Panc1 (cell line): Measurements from ENCODE around the gene MYCN.

ENCODE experiments used
- POLR2AphosphoS5 ChIP-seq: IDR thresholded peaks from 2 replicates; pipeline ENCODE4 v1.6.1; 2012; ENCODE audit warnings: mild to moderate bottlenecking, low read depth, low read length, moderate library complexity
- SIN3A ChIP-seq: IDR thresholded peaks from 2 replicates; pipeline ENCODE4 v1.6.1; 2012; ENCODE audit warnings: low read depth, mild to moderate bottlenecking, low read length, moderate library complexity, borderline replicate concordance; ENCODE audit not compliant: insufficient read depth
- TF ChIP-seq, protein P1 (sequence below): fragments of 450-650 bp; IDR thresholded peaks from 2 replicates; pipeline ENCODE4 v1.5.1; 2017; ENCODE audit warnings: mild to moderate bottlenecking
- TF ChIP-seq, protein P2 (sequence below), 2 experiments: IDR thresholded peaks; 2 replicates each; pipeline ENCODE4 v1.6.1; 2011 to 2012; ENCODE audit warnings: low read depth in 2 of 2, control low read depth in 1 of 2, low read length in 1 of 2, mild to moderate bottlenecking in 1 of 2, moderate library complexity in 1 of 2; ENCODE audit not compliant: insufficient read depth in 1 of 2

DNA sequence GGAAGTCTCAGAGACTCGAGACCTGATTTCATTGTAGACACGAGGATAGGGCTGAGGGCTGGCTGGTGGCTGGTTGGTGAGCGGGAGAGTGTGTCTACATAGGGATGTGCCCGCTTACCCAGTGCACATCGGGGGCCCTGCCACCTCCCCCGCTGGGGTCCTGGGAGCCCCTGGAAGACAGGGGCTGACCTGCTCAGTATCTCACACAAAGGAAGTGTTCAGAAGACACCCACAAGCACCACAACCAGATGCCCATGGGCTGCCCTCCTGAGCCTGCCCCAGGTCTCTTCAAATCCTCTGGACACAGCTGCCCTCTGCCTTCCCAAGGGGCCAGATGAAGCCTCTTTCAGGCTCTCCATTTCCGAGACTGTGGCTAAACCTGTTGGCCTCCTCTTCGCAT, 43.1 kb downstream of the MYCN start:
- TF ChIP-seq, protein P1, sequence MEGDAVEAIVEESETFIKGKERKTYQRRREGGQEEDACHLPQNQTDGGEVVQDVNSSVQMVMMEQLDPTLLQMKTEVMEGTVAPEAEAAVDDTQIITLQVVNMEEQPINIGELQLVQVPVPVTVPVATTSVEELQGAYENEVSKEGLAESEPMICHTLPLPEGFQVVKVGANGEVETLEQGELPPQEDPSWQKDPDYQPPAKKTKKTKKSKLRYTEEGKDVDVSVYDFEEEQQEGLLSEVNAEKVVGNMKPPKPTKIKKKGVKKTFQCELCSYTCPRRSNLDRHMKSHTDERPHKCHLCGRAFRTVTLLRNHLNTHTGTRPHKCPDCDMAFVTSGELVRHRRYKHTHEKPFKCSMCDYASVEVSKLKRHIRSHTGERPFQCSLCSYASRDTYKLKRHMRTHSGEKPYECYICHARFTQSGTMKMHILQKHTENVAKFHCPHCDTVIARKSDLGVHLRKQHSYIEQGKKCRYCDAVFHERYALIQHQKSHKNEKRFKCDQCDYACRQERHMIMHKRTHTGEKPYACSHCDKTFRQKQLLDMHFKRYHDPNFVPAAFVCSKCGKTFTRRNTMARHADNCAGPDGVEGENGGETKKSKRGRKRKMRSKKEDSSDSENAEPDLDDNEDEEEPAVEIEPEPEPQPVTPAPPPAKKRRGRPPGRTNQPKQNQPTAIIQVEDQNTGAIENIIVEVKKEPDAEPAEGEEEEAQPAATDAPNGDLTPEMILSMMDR, result no peak
- TF ChIP-seq POLR2AphosphoS5 (no peak), SIN3A (no peak)
- TF ChIP-seq, protein P2, sequence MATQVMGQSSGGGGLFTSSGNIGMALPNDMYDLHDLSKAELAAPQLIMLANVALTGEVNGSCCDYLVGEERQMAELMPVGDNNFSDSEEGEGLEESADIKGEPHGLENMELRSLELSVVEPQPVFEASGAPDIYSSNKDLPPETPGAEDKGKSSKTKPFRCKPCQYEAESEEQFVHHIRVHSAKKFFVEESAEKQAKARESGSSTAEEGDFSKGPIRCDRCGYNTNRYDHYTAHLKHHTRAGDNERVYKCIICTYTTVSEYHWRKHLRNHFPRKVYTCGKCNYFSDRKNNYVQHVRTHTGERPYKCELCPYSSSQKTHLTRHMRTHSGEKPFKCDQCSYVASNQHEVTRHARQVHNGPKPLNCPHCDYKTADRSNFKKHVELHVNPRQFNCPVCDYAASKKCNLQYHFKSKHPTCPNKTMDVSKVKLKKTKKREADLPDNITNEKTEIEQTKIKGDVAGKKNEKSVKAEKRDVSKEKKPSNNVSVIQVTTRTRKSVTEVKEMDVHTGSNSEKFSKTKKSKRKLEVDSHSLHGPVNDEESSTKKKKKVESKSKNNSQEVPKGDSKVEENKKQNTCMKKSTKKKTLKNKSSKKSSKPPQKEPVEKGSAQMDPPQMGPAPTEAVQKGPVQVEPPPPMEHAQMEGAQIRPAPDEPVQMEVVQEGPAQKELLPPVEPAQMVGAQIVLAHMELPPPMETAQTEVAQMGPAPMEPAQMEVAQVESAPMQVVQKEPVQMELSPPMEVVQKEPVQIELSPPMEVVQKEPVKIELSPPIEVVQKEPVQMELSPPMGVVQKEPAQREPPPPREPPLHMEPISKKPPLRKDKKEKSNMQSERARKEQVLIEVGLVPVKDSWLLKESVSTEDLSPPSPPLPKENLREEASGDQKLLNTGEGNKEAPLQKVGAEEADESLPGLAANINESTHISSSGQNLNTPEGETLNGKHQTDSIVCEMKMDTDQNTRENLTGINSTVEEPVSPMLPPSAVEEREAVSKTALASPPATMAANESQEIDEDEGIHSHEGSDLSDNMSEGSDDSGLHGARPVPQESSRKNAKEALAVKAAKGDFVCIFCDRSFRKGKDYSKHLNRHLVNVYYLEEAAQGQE (IDR thresholded peaks at IDR 0.05; ENCODE audit: insufficient read depth in 1 of 2, low read depth in 2 of 2, low read length in 1 of 2), result no peak
